Kidney epithelial cell (primary cell): ENCODE measurements around the gene BMP6. TPM values are rescaled to one million over a fixed set of nuclear protein-coding genes. Genes with fewer than 3 reads are reported as not detected.
A peak's percentile ranks its signal among the peaks of the same experiment; 100 is the strongest.

Experiments used
- DNase-seq: peaks from one replicate; pipeline ENCODE4 v3.0.0-alpha.2; 2010; ENCODE audit warnings: low read depth
- H3K27me3 ChIP-seq: 2 replicates; pipeline ENCODE4 v1.6.0; 2011; ENCODE audit warnings: low read length; ENCODE audit not compliant: control insufficient read depth, insufficient read depth
- H3K36me3 ChIP-seq: 2 replicates; pipeline ENCODE4 v1.5.1; 2011; ENCODE audit warnings: low read length; ENCODE audit not compliant: control insufficient read depth, insufficient read depth
- H3K4me3 ChIP-seq: 2 replicates; pipeline ENCODE4 v1.5.1; 2011; ENCODE audit warnings: low read depth, mild to moderate bottlenecking, control low read depth, low read length
- total RNA-seq: library from RNA; depleted of rRNA; stranded (reverse); fragments of >200 nt; gene quantifications from 2 replicates; pipeline ENCODE4 v1.2.3, GENCODE V29; 2015
- TF ChIP-seq, protein P1 (sequence below): IDR thresholded peaks from 2 replicates; pipeline ENCODE4 v1.5.1; 2011; ENCODE audit warnings: mild to moderate bottlenecking, moderate library complexity, low read length, control low read depth, inconsistent platforms; ENCODE audit not compliant: insufficient read depth, poor library complexity, severe bottlenecking

BMP6 gene
- total RNA-seq: 0.89 and 1.1 TPM in 2 replicates

DNA sequence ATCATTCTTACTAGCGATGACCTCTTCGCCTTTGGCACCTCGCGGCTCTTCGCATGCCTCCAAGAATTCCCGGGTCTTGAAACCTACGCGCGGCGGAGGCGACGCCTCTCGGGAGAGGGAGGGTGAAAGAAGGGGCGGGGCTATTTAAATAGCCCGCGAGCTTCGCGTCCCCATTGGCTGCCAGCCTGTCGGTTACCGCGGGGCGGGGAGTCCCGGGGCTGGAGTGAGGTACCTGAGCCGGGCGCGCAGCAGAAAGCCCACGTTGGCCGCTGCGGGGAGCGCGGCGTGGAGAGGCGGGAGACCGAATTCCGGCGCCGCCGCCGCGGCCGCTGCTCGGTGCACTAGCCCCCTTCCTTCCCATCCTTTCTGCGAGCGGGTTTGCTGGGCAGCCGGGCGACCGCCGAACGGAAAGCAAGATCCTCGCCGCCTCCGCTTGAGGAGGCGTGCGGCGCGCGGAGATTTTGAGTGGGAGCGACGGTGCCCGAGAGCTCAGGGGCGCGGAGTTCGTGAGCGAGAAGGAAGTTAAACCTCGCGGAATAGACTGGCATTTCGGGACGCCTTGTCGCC is at the start of gene BMP6:
Gene BMP6, plus strand, starts transcription at position 251 of the 567 bp plus-strand sequence. CDS start 857 bp downstream, outside the sequence.
- DNase-seq: peak; percentile 47
- TF ChIP-seq, protein P1, sequence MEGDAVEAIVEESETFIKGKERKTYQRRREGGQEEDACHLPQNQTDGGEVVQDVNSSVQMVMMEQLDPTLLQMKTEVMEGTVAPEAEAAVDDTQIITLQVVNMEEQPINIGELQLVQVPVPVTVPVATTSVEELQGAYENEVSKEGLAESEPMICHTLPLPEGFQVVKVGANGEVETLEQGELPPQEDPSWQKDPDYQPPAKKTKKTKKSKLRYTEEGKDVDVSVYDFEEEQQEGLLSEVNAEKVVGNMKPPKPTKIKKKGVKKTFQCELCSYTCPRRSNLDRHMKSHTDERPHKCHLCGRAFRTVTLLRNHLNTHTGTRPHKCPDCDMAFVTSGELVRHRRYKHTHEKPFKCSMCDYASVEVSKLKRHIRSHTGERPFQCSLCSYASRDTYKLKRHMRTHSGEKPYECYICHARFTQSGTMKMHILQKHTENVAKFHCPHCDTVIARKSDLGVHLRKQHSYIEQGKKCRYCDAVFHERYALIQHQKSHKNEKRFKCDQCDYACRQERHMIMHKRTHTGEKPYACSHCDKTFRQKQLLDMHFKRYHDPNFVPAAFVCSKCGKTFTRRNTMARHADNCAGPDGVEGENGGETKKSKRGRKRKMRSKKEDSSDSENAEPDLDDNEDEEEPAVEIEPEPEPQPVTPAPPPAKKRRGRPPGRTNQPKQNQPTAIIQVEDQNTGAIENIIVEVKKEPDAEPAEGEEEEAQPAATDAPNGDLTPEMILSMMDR: no peak
- Histone ChIP-seq H3K36me3 (no peaks in the 10 kb centered on the region), H3K27me3 (peaks cover 32% of the 10 kb centered on the region), H3K4me3 (peak within 1 kb of the TSS; percentile 47)

DNA sequence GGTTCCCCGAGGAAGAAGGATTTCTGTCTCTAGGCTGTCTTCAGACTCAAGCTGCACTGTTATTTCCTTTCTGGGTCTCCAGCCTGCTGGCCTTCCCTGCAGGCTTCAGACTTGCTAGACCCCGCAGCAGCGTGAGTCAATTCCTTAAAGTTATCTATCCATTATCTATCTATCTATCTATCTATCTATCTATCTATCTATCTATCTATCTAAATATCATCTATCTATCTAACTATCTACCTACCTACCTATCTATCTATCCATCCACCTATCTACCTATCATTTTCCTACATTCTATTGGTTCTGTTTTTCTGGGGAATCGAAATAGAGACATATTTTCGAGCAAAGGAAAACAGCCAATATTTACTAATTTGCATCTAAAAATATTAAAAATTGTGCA is 48.7 kb upstream of the BMP6 start:
- no peaks in the 10 kb centered on the region for H3K27me3 ChIP-seq
- no peak overlapping the region for H3K4me3 ChIP-seq
- TF ChIP-seq, protein P1: no peak
- H3K36me3 ChIP-seq: no peaks in the 10 kb centered on the region
- no peak for DNase-seq

DNA sequence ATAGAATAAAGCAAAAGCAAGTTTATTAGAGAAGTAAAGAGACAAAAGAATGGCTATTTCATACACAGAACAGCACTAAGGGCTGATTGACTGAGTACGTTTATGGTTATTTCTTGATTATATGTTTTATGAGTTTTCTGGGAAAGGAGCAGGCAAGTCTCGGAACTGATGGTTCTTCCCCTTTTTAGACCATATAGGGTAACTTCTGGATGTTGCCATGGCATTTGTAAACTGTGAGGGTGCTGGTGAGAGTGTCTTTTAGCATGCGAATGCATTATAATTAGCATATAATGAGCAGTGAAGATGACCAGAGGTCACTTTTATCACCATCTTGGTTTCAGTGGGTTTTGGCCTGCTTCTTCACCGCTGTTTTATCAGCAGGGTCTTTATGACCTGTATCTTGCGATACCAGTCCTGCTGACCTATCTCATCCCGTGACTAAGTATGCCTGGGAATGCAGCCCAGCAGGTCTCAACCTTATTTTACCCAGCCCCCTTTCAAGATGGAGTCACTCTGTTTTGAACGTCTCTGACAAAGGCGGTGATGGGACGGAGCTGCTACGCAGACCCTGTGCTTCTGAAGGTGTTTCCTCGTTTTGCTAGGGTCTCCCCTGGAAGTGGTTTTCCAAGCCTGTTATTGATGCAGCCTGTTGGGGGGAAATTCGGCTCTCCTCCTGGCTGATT is 45.4 kb upstream of the BMP6 start:
- Histone ChIP-seq H3K36me3 (no peaks in the 10 kb centered on the region), H3K27me3 (no peaks in the 10 kb centered on the region), H3K4me3 (no peak overlapping the region)
- TF ChIP-seq, protein P1: no peak
- no peak for DNase-seq

DNA sequence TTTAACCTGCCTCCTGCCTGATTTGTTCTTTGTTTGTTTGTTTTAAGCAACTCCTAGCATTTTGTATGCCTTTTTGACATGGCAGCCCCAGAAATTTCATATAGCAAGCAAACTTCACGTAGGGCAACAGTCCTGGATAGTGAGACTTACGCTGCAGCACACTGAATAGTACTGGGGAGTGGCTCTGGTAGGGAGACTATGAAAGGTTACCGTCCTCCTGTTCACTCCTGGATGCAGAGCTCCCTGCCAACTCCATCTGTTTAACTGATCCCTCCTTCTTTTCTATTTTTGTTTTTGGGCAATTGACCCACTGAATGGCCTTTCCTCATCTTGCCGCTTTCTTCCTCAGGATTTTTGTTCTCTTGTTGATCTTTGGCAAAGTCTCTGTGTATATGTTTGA is 44.5 kb upstream of the BMP6 start:
- DNase-seq: no peak
- Histone ChIP-seq H3K4me3 (no peak overlapping the region), H3K36me3 (no peaks in the 10 kb centered on the region), H3K27me3 (no peaks in the 10 kb centered on the region)
- TF ChIP-seq, protein P1: no peak

DNA sequence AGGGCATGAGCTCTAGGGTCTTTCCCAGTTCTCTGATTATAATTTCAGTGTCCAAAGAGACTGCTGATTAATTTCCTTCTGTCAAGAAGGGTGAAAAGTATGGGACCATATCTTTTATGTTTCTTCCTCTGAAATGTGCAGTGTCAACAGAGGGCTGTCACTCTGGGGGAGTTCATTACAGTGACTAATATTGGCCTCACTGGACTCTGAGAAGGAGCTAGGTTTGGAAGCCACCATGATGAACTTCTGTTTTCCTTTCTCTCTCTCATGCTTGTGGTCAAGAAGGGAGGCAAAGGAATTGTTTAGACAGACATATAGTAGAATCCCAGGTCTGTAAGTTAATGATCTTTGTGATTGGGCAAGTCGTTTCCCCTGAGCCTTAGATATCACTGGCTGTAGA is 41.8 kb upstream of the BMP6 start:
- Histone ChIP-seq H3K36me3 (no peaks in the 10 kb centered on the region), H3K27me3 (no peaks in the 10 kb centered on the region), H3K4me3 (no peak overlapping the region)
- DNase-seq: no peak
- TF ChIP-seq, protein P1: no peak

DNA sequence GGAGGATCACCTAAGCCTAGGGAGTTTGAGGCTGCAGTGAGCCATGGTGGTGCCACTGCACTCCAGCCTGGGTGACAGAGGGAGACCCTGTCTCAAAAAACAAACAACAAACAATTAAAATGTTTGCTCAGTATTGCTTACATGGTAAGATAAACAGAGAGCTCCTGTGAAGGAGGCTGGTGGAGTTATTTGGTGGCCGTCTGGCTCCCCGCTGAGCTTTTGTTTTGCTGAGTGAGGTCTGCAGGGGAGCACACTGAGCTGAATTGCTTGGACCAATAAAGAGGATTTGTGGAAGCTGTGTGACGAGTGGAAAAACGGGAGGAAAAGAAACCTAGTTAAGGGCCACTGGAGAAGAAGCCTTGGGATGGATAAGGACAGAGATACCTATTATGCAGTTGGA is 41.1 kb upstream of the BMP6 start:
- Histone ChIP-seq H3K4me3 (no peak overlapping the region), H3K27me3 (no peaks in the 10 kb centered on the region), H3K36me3 (no peaks in the 10 kb centered on the region)
- no peak for DNase-seq
- TF ChIP-seq, protein P1: no peak
